NCI-H460 (cell line): ENCODE data around the gene RAB24. TPM values are rescaled to one million over a fixed set of nuclear protein-coding genes. Genes with fewer than 3 reads are reported as not detected.
"Not testable (repeated sequence)": the region's sequence is repeated elsewhere in the genome, so short reads cannot be mapped to it uniquely, and the experiment has no call there.

ENCODE experiments used
- DNase-seq: peaks from one replicate; pipeline ENCODE4 v3.0.0-alpha.2; 2016; ENCODE audit warnings: low read depth; ENCODE audit errors: extremely low read depth
- polyA plus RNA-seq: library from polyadenylated mRNA; depleted of rRNA; stranded (reverse); fragments of >200 nt; gene quantifications from 2 replicates; pipeline ENCODE4 v1.2.3, GENCODE V29; 2014; cell fraction: nucleus; rRNA removed
- total RNA-seq: library from RNA; depleted of rRNA; stranded (reverse); fragments of >200 nt; shearing (Covaris generic); gene quantifications from 2 replicates; pipeline ENCODE4 v1.2.3, GENCODE V29; 2014; rRNA removed

The RAB24 gene
- 29.1 and 29.7 TPM in 2 replicates for total RNA-seq
- polyA plus RNA-seq, result 80.6 and 96.4 TPM in 2 replicates

DNA sequence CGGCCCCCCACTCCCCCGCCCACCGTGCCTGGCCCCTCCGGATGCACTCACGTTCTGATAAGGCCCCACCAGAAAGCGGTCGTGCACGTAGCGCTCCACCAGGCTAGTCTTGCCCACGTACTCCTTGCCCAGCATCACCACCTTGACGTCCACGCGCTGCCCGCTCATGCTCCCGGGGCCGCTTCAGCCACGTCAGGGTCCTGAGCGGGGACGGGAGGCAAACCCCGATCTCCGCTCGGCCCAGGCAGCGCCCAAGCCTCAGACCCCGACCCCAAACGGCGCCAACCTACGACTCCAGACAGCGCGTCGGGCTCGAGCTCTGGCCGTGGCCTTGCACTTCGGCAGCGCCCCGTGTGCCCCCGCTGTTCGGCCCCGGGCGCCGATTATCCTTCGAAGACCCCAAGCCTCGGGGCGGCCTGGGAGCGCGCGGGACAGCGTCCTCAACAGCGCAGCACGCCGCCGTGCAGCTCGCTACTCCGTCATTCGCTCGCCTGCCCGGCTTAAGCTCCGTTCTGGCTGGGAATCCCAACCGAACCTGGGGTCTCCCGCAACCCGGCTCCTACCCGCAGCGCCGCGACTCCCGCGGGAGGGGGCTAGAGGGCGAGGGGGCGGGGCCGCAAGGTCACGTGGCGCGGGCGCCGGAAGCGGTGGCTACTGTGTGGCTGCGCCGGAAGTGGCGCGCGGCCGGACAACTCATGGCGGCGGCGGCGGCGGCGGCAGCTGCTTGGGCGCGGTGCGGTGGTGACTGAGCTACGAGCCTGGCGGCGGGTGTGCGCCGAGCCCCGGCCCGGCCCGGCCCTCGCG lies at the start of gene RAB24, which contains the start of gene PRELID1:
Gene RAB24, minus strand, starts transcription at position 599 of the 804 bp plus-strand sequence. Its CDS starts 431 bp downstream, at position 168.
Gene PRELID1, plus strand, starts transcription at position 679 of the 804 bp plus-strand sequence. CDS start 187 bp downstream, outside the sequence.
- peak; percentile 80 for DNase-seq

DNA sequence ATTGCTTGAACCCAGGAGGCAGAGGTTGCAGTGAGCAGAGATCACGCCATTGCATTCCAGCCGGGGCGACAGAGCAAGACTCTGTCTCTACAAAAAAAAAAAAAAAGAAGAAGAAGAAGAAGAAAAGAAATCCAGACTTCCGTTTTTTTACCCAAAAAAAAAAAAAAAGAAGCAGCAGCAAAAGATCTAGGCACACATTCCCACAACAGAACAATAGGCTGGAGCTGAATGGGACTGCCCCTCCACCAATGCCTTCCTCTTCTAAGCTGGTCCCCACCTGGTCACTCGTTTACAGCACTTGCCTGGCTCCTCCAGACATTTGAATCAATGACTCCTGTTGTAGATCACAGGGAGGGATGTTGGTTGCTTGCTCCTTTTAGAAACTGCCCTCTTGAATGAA lies 49.6 kb upstream of the RAB24 start:
- DNase-seq, result no peak

DNA sequence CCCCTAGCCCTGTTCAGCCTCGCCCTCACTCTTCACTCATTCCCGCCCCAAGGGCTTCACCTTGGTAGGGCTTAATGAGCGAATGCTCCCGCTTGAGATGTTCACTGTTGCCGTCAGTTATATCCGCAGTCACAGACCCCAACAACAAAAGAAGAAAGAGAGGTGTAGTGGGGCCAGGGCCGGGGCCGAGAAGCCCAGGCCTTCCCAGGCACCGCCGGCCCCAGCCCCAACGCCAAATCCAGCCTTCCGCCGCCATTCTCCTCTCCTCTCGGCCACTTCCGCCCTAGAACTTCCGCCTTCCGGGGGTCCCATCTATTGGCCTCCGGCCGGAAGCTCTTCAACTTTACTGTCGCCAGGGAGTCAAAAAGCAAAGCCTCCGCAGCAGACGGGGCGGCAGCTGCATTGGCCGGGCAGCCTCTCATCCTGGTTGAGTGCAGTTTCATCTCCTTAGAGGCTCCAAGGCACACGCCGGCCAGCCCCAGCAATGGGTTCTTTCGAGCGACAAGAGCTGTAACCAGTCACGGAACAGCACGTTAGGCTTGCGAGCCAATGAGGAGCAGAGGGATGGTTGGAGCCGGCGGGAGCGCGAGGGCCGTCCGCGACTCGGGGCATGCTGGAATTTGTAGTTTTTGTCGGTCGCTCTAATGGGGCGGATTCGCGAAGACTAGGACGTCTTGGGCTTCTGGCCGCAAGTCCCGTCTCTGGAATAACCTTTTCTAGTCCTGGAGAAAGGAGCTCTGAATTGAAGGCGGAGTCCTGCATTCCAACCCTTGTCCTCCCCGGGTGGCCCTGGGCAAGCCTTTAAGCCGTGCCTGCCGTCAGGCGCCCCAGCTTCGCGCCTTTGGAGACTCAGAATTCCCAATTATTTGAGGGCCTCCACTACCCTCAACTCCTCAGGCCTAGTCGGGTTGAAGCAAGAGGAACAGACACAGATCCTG lies 48.1 kb upstream of the RAB24 start, which contains the start of gene LMAN2:
Gene LMAN2, minus strand, starts transcription at position 277 of the 938 bp plus-strand sequence. Its CDS starts 21 bp downstream, at position 256.
- DNase-seq, result peak; percentile 96

DNA sequence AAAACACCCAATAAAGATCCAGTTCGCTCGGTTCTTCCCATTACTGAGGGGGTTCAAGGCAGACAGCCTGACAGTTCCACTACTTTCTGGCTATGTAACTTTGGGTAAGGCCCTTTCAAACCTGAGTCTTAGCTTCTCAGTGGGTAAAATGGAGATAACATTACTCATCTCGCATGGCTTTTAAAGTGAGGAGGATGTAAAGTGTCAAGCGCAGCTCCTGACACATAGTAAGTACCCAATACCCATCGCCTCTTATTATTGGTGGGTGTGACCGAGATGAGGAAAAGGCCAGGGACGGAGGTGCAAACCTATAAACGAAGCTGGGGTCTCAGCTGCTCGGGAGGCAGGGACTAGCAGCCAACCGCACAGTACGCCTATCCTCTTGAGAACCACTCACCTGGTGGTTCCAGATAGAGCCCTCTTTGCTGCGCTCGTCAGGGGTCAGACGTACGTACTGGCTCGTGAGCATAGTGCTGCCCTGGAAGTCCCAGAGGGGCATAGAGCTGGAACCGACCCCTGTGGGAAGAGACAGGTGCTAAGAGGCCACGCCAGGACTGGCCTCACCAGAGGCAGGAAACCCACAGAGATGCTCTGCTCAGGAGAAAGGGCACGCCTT lies 47.4 kb upstream of the RAB24 start:
- no peak for DNase-seq

DNA sequence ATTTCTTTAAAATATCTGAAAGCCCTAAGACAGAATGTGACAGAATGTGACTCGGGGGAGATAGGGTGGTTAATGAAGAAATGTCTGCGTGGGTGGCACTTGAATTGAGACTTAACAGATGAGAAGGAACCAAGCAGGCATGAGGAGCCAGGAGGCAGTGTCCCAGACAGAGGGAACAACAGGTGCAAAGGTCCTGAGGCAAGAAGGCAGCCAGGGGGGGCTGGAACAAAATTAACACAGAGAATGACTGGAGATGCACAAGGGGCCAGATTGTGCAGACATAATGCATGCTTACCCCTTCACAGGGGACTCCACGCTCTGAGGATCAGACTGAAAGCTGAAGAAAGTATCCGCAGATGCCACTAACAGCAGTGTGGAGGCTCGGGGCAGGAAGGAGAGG lies 46.2 kb upstream of the RAB24 start:
- no peak for DNase-seq

DNA sequence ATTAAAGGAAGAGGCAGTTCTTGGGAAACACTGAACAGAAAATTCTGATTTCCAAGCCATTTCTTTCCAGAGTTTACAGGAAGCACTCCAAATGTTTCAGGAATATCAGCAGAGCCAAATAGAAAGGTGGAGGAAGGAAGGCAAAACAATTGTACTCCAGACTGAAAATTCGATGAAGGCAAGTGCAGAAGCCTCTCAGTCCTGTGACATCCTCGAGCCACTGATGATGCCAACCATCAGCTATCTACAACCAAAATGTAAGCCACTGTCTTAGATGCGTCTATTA lies 45.8 kb upstream of the RAB24 start:
- DNase-seq, result no peak

DNA sequence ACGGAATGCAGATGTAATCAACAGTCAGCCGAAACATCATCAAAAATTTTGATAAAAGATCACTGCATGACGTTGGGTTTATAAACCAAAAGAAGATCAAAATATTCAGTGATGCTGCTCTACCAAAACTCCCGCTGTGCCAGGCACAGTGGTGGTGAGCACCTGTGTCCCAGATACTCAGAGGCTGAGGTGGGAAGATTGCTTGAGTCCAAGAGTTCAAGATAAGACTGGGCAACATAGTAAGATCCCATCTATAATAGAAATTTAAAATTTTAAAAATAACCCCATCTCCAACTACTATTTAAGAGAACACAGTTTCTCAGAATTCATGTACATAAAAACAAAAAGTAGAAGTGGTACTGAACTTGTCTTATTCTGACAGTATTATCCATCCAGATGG lies 44.2 kb upstream of the RAB24 start:
- no peak for DNase-seq

DNA sequence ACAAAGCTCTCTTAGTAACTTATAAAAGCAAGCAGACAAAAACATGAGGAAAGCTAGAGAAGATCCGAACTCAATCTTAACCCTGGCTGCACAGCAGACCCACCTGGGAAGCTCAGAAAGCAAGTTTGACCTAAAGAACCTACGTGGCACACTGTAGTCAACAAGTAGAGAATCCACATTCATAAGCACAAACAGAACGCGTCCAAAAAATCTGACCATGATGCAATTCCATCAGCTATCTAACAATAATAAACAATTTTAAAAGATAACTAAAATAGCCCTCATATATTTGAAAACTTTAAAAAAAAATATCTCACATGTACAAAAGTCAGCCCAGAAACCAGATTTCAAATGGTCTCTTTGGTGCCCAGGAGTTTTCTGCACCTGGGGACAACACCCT lies 43.3 kb upstream of the RAB24 start:
- no peak for DNase-seq

DNA sequence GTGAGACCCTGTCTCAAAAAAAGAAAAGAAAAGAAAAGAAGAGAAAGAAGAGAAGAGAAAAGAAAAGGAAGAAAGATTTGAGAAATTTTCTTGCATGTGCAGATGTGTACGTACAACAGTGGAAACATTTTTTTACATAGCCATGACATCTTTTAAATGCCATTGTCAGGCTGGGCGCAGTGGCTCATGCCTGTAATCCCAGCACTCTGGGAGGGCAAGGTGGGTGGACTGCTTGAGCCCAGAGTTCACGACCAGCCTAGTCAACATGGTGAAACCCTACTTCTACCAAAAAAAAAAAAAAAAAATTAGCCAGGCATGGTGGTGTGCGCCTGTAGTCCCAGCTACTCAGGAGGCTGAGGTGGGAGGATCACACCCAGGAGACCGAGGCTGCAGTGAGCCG lies 41.4 kb upstream of the RAB24 start:
- DNase-seq, result no peak

DNA sequence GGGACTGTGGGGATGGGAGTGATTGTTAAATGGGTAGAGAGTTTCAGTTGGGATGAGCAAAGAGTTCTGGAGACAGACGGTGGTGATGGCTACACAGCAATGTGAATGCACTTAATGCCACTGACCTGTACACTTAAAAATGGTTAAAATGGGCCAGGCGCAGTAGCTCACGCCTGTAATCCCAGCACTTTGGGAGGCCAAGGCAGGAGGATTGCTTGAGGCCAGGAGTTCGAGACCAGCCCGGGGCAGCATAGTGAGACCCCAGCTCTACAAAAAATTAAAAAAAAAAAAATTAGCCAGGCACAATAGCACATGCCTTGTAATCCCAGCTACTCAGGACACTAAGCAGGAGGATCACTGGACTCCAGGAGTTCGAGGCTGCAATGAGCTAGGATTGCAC lies 40.3 kb upstream of the RAB24 start:
- no peak for DNase-seq

DNA sequence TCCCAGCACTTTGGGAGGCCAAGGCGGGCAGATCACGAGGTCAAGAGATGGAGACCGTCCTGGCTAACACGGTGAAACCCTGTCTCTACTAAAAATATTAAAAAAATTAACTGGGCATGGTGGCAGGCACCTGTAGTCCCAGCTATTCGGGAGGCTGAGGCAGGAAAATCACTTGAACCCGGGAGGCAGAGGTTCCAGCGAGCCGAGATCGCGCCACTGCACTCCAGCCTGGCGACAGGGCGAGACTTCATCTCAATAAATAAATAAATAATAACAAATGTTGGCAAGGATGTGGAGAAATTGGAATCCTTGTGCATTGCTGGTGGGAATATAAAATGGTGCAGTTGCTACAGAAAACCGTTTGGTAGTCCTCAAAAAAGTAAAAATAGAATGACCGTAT lies 39.5 kb upstream of the RAB24 start:
- DNase-seq, result not testable (repeated sequence)

DNA sequence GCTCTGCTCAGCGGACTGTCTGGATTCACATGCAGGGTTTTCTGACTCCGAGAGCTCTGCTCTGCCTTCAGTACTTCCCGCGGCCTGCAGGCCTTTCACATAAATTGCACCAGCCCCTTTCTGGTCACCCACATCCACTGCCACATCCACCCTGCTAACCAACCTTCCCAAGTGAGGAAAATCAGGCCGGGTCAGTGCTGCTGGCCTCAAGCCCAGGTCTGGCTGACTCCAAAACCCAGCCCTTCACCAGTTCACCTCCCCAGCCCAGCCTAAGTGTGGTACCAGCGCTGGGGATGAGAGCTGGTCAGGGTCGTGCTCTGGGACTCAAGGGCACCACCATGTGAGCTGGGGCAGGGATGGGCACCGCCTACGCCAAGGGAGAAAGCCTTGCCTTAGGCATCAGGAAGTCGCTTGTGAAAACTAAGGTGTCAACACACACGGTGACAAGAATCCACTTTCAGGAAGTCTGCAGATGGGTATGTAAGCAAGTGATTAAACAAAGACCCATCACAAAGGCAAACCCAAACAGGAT lies 35.7 kb upstream of the RAB24 start:
- no peak for DNase-seq

DNA sequence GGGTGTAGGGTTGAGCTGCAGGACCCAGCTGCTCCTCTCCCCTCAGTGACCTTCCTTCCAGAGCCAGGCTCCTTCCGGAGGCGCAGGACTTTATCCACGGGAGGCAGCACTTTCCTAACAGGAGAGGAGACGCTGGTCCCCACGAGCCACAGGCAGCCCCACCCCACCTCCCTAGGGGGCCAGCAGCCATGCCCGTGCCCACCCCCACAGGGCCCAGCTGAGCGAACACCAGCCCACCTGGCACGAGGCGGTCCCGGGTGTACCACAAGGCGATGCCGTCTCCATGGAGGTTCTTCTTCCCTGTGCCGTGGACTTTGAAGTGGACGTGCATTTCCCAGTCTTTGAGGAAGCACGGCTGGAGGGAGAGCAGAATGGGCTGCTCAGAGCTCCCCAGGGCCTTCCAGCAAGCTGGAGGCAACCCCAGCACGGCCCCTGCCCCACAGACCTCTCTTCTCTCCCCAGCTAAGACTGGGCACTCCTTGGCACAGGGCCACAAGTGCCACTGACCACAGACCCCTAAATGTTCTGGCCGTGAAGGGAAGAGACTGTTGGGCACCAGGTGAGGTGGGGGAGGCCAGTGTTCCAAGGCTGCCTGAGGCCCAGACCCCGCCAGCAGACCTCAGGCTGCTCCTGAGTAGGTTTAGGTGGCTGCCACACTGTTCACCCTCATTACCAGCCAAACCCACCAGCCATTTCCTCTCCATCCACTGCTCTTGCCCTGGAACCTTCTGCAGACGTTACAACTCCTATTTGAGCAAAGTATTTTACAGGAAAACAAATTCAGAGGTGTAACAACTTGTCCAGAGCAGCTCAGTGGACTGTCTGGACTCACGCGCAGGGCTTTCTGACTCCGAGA lies 35.0 kb upstream of the RAB24 start:
- DNase-seq, result no peak

DNA sequence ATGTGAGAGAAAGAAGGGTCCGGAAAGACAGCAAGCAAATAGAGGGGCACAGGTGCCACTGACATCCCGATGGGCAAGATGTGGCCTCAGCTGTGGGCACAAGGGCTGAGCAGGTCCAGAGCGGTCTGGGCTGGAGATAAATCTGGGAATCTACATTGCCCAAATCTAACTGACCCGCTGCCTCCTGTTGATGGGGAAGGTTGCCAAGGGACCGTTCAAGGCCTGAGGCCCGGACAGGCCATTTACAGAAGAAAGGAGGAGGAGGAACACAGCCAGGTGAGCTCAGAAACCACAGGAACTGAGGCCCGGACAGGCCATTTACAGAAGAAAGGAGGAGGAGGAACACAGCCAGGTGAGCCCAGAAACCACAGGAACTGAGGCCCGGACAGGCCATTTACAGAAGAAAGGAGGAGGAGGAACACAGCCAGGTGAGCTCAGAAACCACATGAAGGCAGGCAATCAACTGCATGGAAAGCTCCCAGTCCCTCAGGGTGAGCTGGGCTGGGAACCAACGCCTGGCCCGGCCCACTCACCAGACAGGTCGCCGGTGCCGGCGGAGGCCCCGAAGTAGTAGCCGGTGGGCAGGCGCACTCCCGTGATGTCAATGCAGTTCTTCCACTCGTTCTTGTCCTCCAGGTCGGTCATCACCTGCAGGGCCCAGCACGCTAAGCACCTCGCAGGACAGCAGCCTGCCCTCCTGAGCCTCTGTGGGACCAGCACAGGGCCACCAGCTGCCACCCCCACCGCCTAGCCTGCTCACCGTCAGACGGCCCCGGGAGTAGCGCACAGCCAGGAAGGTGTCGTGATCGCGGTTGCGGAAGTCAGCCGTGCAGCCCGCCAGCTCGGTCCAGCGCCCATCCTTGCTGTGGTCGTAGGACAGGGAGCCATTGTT lies 33.3 kb upstream of the RAB24 start:
- DNase-seq, result no peak

DNA sequence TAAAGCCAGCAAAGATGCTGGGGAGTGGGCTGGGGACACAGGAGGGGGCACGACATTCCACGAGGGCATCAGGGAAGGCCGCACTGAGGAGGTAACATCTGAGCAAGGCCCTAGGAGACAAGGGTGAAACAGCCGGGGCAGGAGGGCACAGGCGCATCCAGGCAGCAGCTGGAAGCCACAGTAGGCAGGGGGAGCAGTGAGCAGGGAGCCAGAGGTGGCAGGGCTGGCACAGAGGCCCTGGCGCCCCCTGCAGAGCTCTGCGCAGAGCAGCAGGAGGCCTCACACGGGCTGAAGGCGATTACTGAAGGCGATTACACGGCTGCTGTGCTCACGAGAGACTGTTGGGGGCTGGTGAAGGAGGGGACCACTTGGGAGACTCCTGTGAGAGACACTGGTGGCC lies 32.6 kb upstream of the RAB24 start:
- DNase-seq, result peak; percentile 30

DNA sequence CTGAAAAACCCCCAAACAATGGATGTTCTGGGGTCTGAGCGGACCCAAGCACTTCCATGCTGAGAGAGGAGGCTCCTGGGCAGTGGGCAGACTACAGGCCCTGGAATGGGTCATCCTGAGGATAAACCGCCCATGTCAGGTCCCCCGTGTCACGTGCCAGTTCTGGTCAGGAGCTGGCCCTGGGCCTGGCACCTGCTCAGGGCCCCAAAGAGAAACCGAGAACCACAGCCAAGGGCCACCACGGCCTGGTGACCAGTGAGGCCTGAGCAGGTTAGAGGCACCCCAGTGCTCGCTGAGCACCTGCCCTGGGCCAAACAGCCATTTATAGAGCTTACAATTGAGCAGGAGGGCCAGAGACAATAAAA lies 32.2 kb upstream of the RAB24 start:
- DNase-seq, result no peak

DNA sequence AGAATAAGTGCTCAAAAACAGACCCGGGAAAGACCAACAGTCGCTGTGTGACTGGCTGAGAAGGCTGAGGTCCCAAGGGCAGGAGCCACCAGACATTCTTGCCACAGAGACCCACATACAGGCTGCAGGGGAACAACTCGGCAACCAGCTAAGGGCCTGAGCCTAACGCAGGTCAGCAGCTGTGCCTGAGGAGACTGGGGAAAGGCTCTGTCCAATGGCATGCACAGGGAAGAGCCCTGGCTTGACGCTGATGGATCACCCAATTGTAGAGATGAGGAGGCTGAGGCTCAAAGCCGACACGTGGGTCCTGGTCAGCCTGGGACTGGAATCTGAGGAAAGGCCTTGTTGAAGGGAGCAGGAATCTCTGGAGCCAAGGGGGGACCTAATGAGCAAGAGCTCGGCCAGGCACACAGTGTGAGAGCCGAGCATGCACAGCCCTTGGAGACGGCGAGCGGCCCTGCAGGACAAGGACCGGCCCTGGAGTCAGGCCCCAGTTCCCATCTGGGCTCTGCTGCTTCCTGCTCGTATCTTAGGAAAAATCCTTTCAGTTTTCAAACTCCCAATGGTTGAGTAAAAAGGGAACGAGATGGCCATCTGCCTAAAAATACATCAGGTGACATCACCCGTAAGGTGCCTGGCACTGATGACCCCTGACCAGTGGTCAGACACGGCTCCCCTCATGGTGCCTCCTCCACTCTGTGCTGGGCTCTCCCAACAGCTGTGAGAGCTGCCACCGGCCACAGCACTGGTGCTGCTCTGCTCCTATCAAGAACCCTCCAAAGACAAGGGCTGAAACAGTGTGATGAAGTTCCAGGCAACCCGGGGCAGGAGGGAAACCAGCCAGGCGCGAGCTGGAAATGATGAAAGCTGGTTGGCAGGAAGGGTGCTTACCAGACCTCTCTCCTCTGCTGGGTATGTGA lies 31.5 kb upstream of the RAB24 start:
- no peak for DNase-seq

DNA sequence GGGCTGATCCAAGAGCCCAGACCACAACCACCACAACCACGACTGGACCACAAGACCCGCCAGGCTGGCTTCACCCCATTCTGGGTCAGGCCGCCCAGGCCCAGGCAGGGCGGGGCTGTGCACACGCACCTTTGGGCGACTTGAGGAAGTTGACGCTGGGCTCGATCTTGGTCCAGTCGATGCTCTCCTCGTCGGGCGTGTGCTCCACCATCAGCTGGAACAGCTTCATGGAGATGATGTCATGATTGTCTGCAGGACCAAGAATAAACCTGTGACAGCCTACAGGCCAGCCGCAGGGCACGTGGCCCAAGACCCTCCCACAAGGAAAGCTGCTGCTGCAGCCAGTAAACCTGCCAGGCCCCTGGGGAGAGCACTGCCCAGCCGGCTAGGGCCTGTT lies 30.6 kb upstream of the RAB24 start:
- DNase-seq, result no peak
